GM10248 (cell line): ENCODE data around the gene PRKCD.

ENCODE experiments used
- CTCF ChIA-PET: fragments of 300-600 bp; sonication (Branson Sonifier 250); formaldehyde crosslinking; extraction: SDS; loops from one replicate; lab custom pipeline; 2021; ENCODE audit warnings: antibody characterized with exemption; lab: Yijun Ruan, JAX
- POLR2A ChIA-PET: fragments of 350-650 bp; sonication (Branson Sonifier 250); formaldehyde crosslinking; extraction: SDS; loops from one replicate; lab custom pipeline; 2020; ENCODE audit warnings: antibody characterized with exemption; lab: Yijun Ruan, JAX
- DNase-seq: peaks from one replicate; pipeline ENCODE4 v3.0.0; 2012; ENCODE audit errors: extremely low spot score
- TF ChIP-seq, protein P1 (sequence below): IDR thresholded peaks from 2 replicates; pipeline ENCODE4 v1.5.1; 2012; ENCODE audit warnings: mild to moderate bottlenecking, low read depth; ENCODE audit errors: extremely low read depth, missing control alignments, control extremely low read depth

The PRKCD gene

DNA sequence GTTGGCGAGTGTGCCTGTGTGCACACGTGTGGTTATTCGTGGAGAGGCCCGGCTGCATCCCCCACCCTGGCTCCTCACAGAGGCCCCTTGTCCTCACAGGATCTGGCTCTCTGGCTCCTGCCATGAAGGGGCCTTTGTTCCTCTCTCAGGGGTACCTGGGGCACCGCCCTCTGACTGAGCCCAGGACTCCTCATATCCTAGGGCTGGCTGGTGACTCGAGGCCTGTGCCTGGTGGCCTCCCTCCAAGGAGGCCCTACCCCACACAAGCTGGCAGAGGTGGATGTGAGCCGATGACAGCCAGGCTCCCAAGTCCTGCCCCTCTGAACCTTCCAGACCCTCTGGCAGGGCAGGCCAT is 10.0 kb downstream of the PRKCD start:
- CTCF ChIA-PET, result interaction anchor here (1.2 to 10.7 kb wide), 5 partner anchors 10 to 35 kb away, joined by 3 to 66 read pairs (median 8); partner anchors contain the start of gene PRKCD
- no peak for DNase-seq
- POLR2A ChIA-PET, result no interaction called here
- TF ChIP-seq, protein P1, sequence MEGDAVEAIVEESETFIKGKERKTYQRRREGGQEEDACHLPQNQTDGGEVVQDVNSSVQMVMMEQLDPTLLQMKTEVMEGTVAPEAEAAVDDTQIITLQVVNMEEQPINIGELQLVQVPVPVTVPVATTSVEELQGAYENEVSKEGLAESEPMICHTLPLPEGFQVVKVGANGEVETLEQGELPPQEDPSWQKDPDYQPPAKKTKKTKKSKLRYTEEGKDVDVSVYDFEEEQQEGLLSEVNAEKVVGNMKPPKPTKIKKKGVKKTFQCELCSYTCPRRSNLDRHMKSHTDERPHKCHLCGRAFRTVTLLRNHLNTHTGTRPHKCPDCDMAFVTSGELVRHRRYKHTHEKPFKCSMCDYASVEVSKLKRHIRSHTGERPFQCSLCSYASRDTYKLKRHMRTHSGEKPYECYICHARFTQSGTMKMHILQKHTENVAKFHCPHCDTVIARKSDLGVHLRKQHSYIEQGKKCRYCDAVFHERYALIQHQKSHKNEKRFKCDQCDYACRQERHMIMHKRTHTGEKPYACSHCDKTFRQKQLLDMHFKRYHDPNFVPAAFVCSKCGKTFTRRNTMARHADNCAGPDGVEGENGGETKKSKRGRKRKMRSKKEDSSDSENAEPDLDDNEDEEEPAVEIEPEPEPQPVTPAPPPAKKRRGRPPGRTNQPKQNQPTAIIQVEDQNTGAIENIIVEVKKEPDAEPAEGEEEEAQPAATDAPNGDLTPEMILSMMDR, result no peak

DNA sequence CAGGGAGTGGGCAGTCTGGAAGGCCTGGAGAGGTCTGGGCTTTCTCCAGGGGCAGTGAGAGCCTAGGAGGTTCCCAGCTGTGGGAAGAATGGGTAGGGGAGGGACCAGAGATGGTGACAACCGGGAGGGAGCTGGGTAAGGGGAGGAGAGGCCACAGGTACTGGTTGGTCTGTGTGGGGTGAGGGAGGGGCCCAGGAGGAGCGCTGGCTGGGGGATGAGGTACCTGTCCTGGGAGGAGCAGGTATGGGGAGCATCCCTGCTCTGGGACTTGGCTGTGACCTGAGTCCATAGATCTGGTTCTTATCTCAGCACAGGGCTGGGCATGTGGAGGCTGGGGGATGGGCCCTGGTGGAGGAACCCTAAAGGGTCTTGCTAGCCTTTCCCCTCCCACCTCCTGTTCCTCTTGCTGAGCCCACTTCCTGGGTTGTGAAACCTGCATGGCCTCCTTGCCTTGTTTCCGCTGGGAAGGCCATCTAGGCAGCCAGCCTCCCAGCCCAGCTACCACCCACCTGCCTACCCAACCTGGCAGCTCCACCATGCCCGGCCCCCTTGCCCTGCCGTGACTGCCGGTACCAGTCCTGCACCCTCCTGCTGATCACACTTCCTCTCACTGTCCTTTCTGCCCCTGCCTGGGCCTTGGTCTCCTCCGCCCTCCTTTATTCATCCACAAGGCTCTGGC is 11.0 kb downstream of the PRKCD start:
- POLR2A ChIA-PET, result no interaction called here
- TF ChIP-seq, protein P1, result no peak
- CTCF ChIA-PET, result interaction anchor here (1.2 to 10.7 kb wide), 4 partner anchors 12 to 36 kb away, joined by 3 to 66 read pairs (median 10); partner anchors contain the start of gene PRKCD
- DNase-seq, result no peak

DNA sequence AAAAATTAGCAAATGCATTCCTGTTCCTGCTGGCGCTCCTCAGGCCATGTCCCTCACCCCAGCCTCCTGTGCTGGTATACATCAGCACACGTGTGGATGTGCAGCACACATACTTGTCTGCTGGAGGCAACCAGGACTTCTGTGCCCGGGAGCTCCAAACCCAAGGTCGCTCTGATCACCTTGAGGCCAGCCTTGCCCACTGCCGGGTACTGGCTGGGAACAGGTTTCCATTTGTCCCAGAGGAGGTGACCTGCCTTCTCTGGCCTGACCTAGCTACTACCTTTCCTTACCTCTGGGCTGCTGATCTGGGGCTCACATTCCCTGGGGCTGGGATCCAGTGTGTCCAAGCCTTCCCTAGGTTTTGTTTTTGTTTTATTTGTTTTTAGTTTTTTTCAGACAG is 12.1 kb downstream of the PRKCD start:
- ChIA-PET POLR2A (no interaction called here), CTCF (interaction anchor here (10.7 kb wide), 1 partner anchor 23 kb away, joined by 66 read pairs; no protein-coding TSS in a partner anchor)
- no peak for DNase-seq
- TF ChIP-seq, protein P1, result no peak

DNA sequence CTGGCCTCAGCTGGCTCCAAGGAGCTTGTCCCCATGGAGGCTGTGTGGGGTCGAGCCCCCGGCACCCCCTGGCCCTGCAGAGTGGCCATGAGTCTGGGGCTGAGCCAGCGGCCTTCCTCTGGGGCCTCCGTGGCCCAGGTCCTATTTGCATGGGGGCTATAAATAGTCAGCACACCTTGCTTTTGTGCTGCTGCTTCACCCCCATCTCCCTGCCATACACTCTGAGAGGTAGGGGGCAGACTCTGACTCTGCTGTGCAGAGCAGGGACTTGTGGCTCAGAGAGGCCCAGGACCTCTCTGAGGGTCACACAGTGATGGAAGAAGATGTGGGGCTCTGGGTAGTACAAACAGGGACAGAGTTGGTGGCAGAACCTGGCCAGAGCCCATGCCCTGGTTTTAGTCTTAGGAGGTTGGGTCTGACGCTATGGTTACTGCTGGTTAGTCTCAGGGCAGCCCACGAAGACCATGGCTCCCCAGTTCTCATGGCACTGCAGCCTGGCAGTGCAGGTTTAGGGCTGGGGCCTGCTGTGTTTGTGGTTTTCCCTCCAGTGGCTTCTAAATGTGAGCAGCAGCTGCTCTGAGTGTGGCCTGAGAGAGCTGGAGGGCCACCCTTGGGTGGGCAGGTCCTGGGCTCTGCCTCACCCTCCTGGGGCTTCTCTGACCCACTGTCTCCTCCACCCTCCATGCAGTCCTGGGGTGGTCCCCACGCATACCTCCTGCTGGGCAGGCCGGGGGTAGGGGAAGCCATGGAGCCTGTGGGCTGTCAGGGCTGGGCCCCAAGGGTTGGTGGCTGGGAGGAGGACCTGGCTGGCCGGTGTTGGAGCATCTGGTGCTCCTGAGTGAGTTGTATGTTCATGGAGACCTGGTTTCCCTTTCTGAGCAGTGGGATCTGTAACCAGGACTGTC is 13.6 kb downstream of the PRKCD start:
- CTCF ChIA-PET, result interaction anchor here (1.5 to 10.7 kb wide), 2 partner anchors 9 to 22 kb away, joined by 5 to 66 read pairs; no protein-coding TSS in a partner anchor
- peak; percentile 62 for DNase-seq
- TF ChIP-seq, protein P1, result peak; percentile 15
- POLR2A ChIA-PET, result no interaction called here

DNA sequence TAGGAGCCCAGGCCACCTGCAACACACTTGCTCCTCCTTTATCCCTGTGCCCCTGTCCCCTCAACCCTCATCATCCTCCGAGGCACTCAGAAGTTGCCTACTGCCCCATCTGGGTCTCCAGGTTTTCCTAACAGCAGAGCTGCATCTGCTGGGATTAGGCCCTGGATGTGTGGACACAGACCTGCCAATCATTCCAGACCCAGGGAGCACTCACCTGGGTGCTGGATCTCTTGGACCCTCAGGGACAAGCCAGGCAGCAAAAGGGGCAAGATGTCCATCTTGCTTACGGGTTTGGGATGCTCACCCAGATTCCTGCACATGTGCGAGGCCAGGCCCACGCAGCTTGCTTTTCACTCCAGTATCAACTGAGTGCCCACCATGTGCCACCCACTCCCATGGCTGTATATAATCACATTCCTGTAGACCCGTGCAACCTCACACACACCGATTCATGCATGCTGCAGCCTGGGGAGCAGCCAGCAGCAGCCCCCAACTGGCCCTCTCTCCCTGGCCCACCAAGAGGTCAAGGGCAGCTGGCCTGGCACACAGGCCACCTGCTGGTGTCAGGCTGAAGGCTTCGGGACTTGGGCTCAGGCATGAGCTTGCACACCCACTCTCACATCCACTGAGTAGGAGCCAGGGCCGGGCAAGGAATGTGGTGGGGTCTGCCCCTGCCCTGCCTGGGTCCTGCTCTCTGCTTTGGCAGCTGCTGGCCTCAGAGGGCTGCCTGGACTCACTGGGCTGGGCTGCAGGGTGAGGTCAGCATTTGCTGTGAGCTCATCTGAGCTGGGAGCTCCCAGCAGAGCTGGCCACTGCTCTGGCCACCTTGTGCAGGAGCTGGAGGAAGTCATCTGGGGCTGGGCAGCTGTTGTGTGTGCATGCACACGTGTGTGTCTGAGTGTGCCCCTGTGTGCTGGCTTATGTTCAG is 14.9 kb downstream of the PRKCD start:
- ChIA-PET POLR2A (no interaction called here), CTCF (interaction anchor here (1.0 to 1.4 kb wide), 6 partner anchors 9 to 62 kb away, joined by 3 to 5 read pairs (median 4); partner anchors contain the start of gene PRKCD)
- DNase-seq, result no peak
- TF ChIP-seq, protein P1, result no peak
